Hepatocyte (in vitro differentiated cells): Measurements from ENCODE around the gene LRMDA.

Source experiments
- CTCF ChIP-seq: fragments of 200-600 bp; sonication (generic); IDR thresholded peaks from 2 replicates; pipeline ENCODE4 v1.5.1; 2016; ENCODE audit warnings: antibody characterized with exemption, mild to moderate bottlenecking; ENCODE audit not compliant: poor library complexity
- EZH2 ChIP-seq: fragments of 200-600 bp; sonication (generic); IDR thresholded peaks from 2 replicates; pipeline ENCODE4 v1.6.1; 2016; ENCODE audit warnings: antibody characterized with exemption, mild to moderate bottlenecking, borderline replicate concordance

DNA sequence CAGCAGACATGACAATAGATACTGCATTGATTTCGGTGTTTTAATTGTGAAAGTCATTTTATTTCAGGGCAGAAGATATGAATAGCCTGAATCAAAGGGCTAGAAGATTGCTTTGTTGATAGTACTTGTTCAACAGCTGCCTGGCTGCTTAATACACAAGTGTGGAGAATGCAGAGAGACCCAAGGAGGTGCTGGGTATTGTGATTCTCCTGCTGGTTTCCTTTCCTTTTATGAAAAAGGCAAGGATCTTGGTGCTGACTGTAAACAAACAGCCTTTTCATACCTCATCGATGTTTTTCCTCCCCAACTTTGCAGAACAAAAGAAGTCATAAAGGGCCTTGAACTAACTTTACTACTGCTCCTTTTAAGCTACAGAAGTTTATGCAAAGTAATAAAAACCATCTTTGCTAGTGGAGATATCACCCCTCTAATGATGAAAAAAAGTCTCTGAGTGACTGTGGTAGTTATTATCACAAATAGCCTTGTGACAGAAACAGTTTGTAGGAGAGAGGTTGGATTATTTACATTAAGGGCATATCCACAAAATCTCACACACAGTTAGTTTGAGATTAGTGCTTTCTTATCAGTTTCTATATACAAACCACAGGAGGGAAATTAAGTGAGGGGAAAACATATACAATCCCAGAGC, 800.0 kb downstream of the LRMDA start:
- TF ChIP-seq CTCF (no peak), EZH2 (no peak)
